ENCODE data around the gene CNIH1.
"Not testable (repeated sequence)": the region's sequence is repeated elsewhere in the genome, so short reads cannot be mapped to it uniquely, and the experiment has no call there.

The CNIH1 gene

DNA sequence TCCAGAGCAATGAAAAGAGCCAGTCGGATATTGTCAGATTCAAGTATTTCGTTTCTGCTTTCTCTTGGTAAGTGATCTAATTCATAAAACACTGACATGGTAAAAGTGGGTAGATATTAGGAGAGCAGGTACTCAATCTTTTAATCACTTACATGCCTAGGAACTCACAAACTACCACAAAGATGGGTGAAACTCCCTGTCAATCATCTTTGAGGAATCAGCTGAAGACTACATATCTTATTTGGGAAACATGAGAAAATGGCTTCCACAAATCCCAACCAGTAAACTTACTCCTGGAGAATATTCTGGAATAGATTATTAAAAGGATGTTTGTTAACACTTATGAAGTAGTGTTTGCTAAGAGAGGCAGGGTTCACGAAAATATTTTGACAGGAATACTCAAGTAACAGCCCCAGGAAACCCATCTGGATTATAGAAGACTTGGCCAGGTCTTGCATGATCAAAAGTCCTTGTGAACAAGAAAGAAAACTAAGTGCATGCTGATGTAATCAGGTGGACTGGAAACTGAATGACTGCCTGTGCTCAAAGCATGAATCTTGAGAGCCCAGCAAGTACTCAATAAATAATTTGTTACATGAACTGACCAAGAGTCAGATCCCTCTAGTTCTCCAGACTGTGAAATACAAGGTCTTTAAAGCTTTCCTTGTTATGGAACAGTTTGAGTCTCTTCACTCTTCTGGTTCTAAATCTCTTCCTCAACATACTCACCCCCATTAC lies 15.5 kb downstream of the CNIH1 start:
- no peak for DNase-seq

DNA sequence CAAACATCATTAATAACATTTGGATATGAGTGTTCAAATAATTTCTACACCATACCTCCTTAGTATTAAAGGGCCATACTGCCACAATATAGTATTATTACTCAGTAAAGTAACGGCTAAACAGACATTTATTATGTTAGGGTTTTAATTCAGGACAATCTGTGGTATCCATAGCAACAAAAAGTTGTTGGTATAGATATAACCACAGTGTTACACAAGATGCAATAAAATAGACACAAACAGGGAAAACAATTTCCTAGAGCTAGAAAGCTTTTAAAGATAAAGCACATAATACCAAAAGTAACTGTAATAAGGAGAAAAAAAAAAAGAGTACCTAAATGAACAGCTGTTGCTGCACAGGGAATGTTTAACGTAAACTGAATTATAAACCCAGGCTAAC lies 16.1 kb downstream of the CNIH1 start:
- DNase-seq: no peak

DNA sequence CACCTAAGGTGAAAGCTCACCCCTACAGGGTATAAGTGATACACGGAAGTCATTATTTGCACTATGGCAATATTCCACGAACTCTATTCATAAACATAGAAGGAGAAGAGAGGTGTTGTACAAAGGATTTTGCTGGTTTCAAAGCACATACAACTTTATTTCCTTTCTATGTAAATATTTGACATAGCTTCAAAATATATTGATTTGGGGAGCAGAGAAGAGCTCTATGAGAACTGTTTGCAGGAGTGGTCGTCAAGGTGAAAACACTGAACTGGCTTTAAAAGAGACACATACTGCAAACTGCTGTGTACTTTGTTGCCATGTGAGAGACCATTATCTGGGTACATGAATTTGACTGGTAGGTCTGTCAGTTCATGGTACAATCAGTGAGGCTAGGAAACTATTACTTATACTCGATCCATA lies 16.7 kb downstream of the CNIH1 start:
- no peak for DNase-seq

DNA sequence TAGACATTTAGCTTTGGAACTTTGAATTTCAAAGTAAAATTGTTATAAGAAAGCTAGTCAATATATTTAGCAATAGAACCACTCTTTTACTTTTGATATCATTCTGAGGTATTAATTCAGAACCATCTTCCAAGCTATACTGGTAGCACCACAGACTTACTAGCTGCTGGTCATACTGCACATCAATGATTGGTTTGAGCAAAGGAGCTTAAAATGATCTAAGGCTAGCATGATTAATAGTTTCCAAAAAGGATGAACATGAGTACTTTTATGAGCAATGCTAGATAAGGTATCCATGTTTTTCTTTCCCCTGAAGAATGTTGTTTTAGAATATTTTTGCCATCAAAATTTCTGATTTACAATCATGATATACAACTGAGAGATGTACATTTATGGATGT lies 17.2 kb downstream of the CNIH1 start:
- DNase-seq: no peak

DNA sequence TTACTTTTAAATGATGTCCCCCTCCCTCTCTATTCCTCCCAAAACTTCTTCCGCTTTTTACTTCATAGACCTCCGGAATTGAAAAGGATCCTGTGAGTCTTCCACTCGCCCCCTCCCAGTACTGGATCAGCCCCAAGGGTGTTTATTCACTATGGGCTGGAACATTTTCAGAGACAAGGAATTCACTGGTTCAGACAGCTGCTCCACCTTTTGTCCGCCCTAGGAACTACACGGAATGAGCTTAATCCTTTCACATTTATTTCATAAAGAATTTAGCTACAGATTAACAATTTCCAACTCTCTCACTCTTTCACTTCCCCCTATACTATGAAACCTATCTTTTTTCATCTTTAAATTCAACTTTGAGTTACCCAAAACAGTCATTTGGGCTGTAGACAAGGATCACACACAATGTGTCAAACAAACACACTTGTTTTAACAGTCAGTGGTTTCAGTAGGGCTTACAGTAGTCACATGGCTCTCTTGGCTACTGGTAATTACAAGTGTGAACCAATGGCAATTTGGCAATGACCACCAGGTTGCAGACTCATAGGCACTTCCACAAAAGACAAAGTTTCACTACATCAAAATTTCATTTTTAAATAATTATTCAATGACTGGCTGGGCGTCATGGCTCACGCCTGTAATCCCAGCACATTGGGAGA lies 20.6 kb downstream of the CNIH1 start:
- DNase-seq: no peak

DNA sequence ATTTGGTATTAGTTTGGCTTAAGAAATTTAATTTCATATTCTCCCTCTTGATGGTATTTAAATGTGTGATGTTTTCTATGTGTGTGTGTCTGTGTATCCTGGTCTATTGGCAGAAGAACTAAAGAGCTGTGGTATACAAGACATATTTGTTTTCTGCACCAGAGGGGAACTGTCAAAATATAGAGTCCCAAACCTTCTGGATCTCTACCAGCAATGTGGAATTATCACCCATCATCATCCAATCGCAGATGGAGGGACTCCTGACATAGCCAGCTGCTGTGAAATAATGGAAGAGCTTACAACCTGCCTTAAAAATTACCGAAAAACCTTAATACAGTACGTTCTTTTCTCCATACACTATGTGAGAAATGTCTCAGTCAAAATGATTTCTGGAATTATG lies 29.8 kb downstream of the CNIH1 start:
- no peak for DNase-seq

DNA sequence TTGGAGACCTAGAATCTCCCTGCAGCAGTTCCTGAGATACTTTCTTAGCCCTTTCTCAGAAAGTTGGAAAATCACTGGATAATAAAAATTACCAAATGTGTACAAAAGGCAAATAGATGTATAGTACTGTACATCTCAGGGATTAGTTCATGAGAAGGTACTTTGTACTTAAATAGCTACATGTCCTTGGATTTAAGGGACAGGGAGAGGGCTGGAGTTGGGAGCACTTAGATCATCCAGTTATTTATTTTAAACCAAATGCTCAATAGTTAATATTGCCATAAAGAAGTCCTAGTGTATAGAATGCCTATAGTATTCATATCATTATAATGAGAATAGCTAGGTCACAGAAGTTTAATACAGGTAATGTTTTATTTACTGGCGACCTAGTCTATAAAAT lies 31.0 kb downstream of the CNIH1 start:
- DNase-seq: no peak

DNA sequence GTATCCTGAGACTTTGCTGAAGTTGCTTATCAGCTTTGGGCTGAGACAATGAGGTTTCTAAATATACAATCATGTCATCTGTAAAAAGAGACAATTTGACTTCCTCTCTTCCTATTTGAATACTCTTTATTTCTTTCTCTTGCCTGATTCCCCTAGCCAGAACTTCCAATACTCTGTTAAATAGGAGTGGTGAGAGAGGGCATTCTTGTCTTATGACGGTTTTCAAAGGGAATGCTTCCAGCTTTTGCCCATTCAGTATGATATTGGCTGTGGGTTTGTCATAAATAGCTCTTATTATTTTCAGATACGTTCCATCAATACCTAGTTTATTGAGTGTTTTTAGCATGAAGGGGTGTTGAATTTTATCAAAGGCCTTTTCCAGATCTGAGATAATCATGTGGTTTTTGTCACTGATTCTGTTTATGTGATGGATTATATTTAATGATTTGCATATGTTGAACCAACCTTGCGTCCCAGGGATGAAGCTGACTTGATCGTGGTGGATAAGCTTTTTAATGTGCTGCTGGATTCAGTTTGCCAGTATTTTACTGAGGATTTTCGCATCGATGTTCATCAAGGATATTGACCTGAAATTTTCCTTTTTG lies 37.7 kb downstream of the CNIH1 start:
- not testable (repeated sequence) for DNase-seq

DNA sequence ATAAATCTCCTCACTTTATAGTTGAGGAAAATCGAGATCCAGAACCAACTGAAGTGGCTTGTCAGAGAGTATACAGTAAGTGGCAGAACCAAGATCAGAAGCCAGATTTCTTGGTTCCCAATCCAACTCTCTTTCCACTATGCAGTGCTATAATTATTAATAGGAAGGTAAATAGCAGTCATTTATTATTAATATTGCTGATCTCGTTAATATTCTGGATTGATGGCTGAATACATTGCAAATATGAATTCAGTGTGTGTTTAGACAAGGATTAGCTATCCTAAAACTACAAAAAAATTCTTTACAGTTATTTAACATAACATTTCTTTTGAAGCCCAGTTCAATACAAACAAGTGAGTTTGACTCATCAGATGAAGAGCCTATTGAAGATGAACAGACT lies 41.6 kb downstream of the CNIH1 start:
- no peak for DNase-seq

DNA sequence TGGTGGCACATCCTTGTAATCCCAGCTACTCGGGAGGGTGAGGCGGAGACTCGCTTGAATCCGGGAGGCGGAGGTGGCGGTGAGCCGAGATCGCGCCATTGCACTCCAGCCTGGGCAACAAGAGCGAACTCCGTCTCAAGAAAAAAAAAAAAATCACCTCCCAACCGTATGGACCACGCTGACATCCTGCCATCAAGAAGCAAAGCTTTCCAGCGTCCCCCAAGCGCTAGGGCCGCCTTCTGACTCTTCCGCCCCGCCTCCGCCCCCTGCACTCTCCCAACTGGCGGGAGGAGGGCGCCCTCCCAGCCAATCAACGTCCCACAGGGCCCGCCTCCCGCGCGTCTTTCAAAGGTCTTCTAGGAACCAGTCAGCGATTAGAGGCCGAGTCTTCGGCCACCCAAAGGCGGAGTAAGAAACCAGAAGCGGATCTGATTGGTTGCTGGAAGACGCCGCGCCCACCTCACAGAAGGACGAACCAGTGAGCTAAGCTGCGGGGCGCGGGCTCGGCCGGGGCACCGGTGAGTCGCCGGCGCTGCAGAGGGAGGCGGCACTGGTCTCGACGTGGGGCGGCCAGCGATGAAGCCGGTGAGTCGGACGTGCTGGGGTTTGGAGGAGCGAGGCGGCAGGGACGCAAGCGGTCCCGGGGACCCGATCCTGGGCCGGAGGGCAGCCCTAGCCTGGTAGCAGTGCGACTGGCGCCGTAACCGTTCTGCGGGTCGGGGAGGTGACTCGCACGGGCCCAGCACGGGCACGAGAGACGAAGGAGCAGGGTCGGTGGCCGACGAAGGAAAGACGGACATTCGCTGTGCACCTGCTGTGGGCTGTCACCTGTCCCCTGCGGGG lies 44.5 kb downstream of the CNIH1 start, which contains the start of gene CDKN3:
CDKN3 (plus strand) TSS at position 515 of the 843 bp plus-strand sequence; CDS start at position 577, 62 bp downstream.
- DNase-seq: peak; percentile 54

DNA sequence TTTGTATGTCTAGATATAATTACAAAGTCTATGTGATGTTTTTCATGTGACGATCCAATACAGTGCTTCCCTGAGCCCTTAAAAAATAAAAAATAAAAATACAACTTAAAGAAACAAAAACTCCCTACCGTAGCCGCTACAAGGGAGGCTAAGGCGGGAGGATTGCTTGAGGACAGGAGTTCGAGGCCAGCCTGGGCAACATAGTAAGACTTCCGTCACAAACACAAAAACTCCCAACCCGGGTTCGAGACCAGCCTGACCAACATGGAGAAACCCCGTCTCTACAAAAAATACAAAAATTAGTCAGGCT lies 45.0 kb downstream of the CNIH1 start:
- no peak for DNase-seq

DNA sequence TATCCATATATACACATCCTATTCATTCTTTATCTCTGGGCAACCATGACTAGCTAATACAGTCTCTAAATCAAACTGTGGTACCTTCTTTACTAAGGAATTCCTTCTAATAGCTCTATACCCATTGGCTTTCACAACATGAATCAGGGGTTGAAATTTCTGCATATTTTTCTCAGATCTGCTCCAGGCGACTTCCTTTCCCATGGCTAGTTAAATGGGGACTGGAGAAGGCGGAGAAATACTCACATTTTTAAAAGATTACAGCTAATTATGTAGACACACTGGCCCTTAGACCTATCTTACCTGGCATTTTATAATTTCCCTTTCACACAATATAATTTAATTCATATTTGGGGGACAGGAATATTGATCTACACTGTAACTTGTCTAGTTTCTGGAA lies 45.5 kb downstream of the CNIH1 start:
- no peak for DNase-seq

DNA sequence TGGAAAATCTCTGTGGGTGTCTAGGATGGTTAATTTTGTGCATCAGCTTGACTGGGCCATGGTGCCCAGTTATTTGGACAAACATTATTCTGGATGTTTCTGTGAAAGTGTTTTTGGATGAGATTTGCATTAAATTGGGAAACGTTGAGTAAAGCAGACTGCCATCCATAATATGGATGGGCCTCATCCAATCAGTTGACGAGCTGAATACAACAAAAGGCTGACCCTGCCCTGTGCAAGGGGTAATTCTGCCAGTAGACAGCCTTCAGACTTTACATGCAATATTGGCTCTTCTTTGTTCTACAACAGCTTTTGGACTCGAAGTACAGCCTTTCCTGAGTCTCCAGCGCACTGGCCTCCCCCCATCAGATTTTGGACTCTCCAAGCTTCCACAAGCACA lies 45.9 kb downstream of the CNIH1 start:
- DNase-seq: no peak

DNA sequence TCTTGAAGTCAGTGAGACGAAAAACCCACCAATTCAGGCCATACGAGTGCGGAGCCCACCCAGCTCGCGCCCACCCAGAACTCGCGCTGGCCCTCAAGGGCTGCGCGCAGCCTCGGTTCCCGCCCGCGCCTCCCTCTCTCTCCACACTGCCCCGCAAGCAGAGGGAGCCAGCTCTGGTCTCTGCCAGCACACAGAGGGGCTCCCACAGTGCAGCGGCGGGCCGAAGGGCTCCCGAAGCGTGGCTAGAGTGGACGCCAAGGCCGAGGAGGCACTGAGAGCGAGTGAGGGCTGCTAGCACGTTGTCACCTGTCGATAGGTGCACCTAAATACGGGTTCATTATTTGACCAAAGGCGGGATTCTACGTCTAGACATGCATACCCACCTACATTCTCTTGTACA lies 46.6 kb downstream of the CNIH1 start:
- no peak for DNase-seq

DNA sequence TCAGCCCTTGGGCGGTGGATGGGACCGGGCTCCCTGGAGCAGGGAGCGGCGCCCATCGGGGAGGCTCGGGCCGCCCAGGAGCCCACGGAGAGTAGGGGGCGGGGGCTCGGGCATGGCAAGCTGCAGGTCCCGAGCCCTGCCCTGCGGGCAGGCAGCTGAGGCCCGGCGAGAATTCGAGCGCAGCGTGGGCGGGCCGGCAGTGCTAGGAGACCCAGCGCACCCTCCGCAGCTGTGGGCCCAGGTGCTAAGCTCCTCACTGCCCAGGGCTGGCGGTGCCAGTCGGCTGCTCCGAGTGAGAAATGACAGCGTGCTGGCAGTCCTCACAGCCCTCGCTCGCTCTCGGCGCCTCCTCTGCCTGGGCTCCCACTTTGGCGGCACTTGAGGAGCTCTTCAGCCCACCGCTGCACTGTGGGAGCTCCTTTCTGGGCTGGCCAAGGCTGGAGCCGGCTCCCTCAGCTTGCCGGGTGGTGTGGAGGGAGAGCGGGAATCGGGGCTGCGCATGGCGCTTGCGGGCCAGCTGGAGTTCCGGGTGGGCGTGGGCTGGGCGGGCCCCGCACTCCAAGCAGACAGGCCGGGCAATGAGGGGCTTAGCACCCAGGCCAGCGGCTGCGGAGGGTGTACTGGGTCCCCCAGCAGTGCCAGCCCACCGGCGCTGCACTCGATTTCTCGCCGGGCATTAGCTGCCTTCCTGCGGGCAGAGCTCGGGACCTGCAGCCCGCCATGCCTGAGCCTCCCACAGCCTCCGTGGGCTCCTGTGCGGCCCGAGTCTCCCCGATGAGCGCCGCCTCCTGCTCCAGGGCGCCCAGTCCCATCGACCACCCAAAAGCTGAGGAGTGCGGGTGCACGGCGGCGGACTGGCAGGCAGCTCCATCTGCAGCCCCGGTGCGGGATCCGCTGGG lies 47.9 kb downstream of the CNIH1 start:
- not testable (repeated sequence) for DNase-seq

DNA sequence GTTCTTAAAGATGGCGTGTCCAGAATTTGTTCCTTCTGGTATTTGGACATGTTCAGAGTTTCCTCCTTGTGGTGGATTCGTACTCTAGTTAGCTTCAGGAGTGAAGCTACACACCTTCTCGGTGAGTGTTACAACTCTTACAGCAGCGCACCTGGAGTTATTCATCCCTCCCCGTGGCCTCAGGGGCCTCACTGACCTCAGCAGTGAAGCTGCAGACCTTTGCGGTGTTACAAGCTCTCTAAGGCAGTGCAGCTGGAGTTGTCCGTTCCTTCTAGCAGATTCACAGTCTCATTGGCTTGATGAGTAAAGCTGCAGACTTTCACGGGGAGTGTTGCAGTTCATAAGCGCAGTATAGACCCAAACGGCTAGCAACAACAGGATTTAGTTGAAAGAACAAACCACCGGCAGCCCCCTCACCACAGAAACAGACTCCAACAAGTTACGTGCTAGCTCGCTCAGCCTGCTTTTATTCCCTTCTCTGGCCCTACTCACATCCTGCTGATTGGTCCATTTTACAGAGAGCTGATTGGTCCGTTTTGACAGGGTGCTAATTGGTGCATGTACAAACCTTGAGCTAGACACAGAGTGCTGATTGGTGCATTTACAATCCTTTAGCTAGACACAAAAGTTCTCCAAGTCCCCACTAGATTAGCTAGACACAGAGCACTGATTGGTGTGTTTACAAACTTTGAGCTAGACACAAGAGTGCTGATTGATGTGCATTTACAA lies 48.9 kb downstream of the CNIH1 start:
- DNase-seq: no peak

DNA sequence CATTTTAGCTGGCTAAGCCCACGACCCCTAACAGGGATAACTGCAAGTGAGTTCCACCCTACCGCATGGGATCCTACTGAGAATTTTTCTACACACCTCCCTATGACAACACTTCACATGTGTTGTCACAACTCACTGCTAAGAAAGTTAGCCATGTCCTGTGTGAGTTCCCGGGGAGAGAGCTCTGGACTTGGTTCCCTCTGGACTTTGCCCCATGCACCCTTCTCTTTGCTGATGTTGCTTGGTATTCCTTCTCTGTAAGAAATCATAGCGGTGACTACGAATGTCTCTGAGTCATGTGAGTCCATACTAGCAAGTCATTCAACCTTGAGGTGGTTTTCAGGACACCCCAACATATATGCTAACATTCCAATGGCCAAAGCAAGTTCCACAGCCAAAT lies 53.8 kb downstream of the CNIH1 start:
- no peak for DNase-seq

DNA sequence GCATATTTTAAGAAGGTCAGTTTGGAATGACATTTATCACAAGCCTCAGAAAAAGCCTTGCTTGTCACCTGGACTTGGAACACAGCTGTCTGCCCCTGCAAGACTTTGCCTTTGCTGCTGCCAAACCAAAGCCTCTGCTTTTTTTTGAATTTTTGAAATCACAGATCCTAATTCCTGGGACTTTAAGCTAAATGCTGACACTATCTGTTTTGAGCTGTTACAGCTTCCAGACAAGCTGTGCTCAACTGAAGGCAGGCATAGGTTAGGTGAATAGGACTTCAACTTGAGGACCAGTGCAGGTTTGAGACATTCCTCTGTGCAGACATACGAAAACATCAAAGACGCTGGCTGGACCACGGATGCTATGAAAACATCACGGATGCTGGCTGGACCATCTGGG lies 55.6 kb downstream of the CNIH1 start:
- no peak for DNase-seq

DNA sequence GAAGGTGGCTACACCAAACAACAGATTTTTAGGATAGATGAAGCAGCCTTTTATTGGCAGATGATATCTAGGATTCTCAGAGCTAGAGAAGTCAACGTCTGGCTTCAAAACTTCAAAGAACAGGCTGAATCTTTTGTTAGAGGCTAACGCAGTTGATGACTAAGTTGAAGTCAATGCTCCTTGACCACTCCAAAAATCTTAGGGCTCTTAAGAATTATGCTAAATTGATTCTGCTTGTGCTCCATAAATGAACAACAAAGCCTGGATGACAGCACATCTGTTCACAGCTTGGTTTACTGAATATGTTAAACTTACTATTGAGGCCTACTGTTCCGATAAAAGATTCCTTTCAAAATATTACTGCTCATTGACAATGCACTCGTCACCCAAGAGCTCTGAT lies 57.3 kb downstream of the CNIH1 start:
- no peak for DNase-seq

DNA sequence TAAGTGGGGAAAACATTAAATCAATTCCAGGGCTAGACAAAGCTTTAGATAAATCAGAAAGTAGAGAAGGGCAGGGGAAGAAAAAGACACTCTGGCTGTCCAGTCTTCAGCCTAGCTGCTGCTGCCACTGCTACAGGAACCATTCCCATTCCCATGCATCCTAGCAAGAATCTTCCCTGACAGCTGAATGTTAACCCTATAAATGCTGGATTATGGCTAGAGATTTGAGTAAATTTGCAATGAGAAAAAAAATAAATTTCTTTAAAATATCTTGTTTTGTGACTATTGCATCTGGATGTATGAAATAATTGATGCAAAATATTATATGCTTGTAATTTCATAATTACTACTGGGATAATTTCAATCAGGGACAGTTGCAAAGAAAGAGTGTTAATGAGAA lies 59.4 kb downstream of the CNIH1 start:
- no peak for DNase-seq

DNA sequence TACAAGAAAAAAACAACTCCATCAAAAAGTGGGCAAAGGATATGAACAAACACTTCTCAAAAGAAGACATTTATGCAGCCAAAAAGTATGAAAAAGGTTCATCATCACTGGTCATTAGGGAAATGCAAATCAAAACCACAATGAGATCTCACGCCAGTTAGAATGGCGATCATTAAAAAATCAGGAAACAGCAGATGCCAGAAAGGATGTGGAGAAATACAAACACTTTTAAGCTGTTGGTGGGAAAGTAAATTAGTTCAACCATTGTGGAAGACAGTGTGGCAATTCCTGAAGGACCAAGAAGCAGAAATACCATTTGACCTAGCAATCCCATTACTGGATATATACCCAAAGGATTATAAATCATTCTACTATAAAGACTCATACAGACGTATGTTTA lies 60.6 kb downstream of the CNIH1 start:
- not testable (repeated sequence) for DNase-seq

DNA sequence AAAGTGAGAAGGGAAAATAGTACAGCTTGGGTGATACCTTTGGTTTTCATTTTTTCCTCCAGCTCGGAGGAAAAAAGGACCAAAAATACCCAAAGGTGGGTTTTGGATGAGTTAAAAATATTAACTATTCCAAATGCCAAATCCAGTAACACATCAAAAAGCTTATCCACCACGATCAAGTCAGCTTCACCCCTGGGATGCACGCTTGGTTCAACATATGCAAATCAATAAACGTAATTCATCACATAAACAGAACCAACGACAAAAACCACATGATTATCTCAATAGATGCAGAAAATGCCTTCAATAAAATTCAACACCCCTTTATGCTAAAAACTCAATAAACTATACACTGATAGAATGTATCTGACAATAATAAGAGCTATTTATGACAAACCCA lies 62.3 kb downstream of the CNIH1 start:
- not testable (repeated sequence) for DNase-seq

Measured in cortex of kidney (tissue), 1 donor.